ENCODE measurements around the gene GM2A.

DNA sequence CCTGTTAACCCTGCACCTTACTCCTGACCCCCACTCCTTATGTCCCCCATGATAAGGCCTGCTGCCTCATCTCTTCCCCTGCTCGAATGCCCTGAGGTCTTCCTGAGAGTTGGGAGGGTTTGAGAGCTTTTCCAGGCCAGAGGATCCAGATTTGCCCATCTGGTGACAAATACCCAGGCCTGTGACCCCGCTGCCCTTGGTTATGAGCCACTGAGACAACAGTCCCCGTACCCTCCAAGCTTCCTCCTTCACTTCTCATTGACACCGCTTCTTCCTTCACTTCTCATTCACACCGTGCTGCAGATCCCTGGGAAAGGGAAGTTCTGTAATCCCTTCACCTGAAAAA is 593 bp downstream of the GM2A start:
- no peak for TF ChIP-seq CTCF (conservative IDR thresholded peaks at IDR 0.05)
- TF ChIP-seq EZH2 (IDR thresholded peaks at IDR 0.05; ENCODE audit: low read depth) = no peak
